Measurements from ENCODE around the gene DDR2.

GRCh38 chr1:162695687-162696086, 63.4 kb downstream of the DDR2 start:
- no peak for TF ChIP-seq CTCF (conservative IDR thresholded peaks at IDR 0.05; ENCODE audit: low read depth, low read length)
- TF ChIP-seq BHLHE40 (IDR thresholded peaks at IDR 0.05; ENCODE audit: low read depth, low read length), result no peak
- TF ChIP-seq SMC3 (IDR thresholded peaks at IDR 0.05; ENCODE audit: low read depth, low read length), result no peak
- TF ChIP-seq MAZ (IDR thresholded peaks at IDR 0.05; ENCODE audit: borderline replicate concordance, low read depth, low read length), result no peak
- no peak for TF ChIP-seq POLR2A (IDR thresholded peaks at IDR 0.05; ENCODE audit: low read depth, low read length)
- TF ChIP-seq RAD21 (IDR thresholded peaks at IDR 0.05; ENCODE audit: low read length), result no peak
- no peak for TF ChIP-seq RFX5 (IDR thresholded peaks at IDR 0.05; ENCODE audit: low read depth, low read length)
- TF ChIP-seq MXI1 (IDR thresholded peaks at IDR 0.05; ENCODE audit: borderline replicate concordance, low read depth, low read length), result no peak
- no peak for TF ChIP-seq NFE2L2 (IDR thresholded peaks at IDR 0.05; ENCODE audit: low read depth, low read length)

Measured in IMR-90 (cell line).